Measurements from ENCODE around the gene DOCK4.

DOCK4 gene

DNA sequence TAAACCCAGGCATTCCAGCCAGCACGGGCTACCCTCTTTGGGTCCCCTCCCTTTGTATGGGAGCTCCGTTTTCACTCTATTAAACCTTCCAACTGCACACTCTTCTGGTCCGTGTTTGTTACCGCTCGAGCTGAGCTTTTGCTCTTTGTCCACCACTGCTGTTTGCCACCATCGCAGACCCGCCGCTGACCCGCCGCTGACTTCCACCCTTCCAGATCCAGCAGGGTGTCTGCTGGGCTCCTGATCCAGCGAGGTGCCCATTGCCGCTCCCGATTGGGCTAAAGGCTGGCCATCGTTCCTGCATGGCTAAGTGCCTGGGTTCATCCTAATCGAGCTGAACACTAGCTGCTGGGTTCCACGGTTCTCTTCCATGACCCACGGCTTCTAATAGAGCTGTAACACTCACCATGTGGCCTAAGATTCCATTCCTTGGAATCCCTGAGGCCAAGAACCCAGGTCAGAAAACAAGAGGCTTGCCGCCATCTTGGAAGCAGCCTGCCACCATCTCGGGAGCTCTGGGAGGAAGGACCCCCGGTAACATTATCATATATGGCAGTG, 14.8 kb upstream of the DOCK4 start:
- DNase-seq (ENCODE audit: low read depth) = no peak
- H3K4me3 ChIP-seq (ENCODE audit: control insufficient read depth, low read depth, low read length) = no peak overlapping the region
- TF ChIP-seq, protein P1, sequence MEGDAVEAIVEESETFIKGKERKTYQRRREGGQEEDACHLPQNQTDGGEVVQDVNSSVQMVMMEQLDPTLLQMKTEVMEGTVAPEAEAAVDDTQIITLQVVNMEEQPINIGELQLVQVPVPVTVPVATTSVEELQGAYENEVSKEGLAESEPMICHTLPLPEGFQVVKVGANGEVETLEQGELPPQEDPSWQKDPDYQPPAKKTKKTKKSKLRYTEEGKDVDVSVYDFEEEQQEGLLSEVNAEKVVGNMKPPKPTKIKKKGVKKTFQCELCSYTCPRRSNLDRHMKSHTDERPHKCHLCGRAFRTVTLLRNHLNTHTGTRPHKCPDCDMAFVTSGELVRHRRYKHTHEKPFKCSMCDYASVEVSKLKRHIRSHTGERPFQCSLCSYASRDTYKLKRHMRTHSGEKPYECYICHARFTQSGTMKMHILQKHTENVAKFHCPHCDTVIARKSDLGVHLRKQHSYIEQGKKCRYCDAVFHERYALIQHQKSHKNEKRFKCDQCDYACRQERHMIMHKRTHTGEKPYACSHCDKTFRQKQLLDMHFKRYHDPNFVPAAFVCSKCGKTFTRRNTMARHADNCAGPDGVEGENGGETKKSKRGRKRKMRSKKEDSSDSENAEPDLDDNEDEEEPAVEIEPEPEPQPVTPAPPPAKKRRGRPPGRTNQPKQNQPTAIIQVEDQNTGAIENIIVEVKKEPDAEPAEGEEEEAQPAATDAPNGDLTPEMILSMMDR (IDR thresholded peaks at IDR 0.05; ENCODE audit: control insufficient read depth, insufficient read depth, low read depth, low read length, missing control alignments) = no peak

DNA sequence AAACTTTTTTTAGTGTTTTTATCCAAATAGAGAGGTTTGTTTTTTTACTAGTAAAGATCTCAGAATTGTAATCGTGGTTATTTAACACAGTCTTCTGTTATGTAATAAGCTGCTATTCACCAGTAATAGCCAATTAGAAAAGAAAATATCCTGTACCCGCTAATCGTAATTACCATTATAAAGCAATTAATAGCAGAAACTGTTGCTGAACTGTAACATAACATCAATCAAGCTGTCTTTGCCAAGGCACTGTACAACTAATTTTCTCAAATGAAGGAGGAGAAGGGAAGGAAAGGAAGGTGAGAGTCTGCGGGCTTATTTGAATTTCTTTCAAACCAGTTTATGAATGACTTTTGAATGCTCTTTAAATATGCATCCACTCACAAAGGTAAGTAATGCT, 9.6 kb upstream of the DOCK4 start:
- DNase-seq (ENCODE audit: low read depth) = no peak
- no peak overlapping the region for H3K4me3 ChIP-seq (ENCODE audit: control insufficient read depth, low read depth, low read length)
- TF ChIP-seq, protein P1 (IDR thresholded peaks at IDR 0.05; ENCODE audit: control insufficient read depth, insufficient read depth, low read depth, low read length, missing control alignments) = no peak

DNA sequence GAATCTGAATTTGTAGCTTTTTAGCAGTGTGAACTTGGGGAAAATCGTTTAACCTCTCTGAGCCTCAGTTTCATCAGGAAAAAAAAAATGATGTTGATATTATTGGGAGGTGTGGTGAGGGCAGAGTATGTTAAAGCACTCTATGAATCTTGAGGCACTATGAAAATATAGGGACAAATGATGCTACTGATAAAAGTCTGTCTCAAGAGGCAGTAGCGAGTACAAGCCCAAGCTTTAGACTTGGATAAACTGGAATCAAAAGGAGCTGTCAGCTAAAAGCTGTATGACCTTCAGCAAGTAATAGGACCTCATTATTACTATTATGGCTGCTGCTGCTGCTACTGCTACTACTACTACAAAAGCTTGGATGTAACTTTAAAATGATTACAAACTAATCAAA, 8.7 kb upstream of the DOCK4 start:
- DNase-seq (ENCODE audit: low read depth) = no peak
- H3K4me3 ChIP-seq (ENCODE audit: control insufficient read depth, low read depth, low read length) = no peak overlapping the region
- TF ChIP-seq, protein P1 (IDR thresholded peaks at IDR 0.05; ENCODE audit: control insufficient read depth, insufficient read depth, low read depth, low read length, missing control alignments) = no peak

DNA sequence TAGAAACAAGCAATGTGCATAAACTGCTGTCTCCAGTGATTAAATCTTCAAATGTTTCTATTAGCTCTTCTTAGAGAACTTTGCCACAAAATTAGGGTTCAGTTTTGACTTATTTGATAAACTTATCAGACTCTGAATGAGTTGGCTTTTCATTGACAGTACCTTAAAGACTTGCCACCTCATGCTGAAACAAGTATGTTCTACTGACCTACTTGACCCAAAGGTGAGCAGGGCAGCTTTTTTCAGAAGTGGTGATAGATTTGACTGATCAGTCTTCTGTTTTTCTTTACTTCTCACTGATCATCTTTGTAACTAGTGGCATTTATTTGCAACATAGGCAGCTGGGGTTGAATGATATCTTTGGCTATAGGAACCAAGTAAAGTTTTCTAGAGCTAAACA, 8.1 kb upstream of the DOCK4 start:
- DNase-seq (ENCODE audit: low read depth) = no peak
- TF ChIP-seq, protein P1 (IDR thresholded peaks at IDR 0.05; ENCODE audit: control insufficient read depth, insufficient read depth, low read depth, low read length, missing control alignments) = no peak
- H3K4me3 ChIP-seq (ENCODE audit: control insufficient read depth, low read depth, low read length) = no peak overlapping the region

DNA sequence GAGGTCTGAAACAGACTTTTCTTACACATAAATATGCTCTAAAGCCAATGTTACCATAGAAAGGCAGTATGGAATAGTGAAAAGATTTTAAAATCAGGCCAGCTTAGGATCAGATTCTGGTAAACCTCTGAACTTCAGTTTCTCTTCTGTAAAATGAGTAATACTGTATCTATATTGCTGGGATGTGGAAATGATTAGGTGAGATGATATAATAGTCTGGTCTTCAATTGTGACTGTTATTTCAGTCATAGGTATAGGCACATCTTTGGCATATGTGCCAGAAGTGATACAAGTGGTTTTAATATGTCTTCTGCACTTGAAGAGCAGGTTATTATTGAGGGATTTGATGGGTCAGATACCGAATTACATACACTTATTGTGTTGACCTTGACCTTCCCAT, 7.5 kb upstream of the DOCK4 start:
- no peak overlapping the region for H3K4me3 ChIP-seq (ENCODE audit: control insufficient read depth, low read depth, low read length)
- TF ChIP-seq, protein P1 (IDR thresholded peaks at IDR 0.05; ENCODE audit: control insufficient read depth, insufficient read depth, low read depth, low read length, missing control alignments) = no peak
- DNase-seq (ENCODE audit: low read depth) = no peak

DNA sequence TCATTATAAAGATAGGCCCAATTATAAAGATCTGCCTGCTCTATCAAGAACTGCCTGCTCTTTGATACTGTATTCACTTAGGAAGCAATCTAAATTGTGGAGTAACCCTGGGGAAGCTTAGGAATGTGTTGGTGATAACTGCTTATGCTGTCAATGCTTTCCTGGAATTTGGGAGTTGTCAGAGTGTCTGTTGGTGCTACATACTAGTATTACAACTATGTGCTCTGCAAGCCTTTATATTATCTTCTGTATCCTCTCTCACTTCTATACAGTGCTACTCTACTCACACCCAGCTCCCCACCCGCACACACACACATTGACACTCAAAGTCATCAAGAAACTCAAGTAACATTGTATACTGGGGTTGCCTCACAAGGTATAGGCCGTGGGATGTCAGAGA, 6.4 kb upstream of the DOCK4 start:
- TF ChIP-seq, protein P1 (IDR thresholded peaks at IDR 0.05; ENCODE audit: control insufficient read depth, insufficient read depth, low read depth, low read length, missing control alignments) = no peak
- no peak overlapping the region for H3K4me3 ChIP-seq (ENCODE audit: control insufficient read depth, low read depth, low read length)
- no peak for DNase-seq (ENCODE audit: low read depth)
